ENCODE results near the gene SMR3B.

SMR3B gene

GRCh38 chr4:70382691-70383181, at the start of gene SMR3B:
TSS of gene SMR3B (plus strand) at chr4:70383131. CDS start at chr4:70384511, 1,380 bp downstream.
- H3K36me3 ChIP-seq (ENCODE audit: control insufficient read depth, insufficient read depth, low read length, severe bottlenecking), result no peaks in the 10 kb centered on the region
- no peak within 1 kb of the TSS for H3K9ac ChIP-seq (ENCODE audit: low read length)
- no peak within 1 kb of the TSS for H3K4me3 ChIP-seq (ENCODE audit: low read length)
- no peaks in the 10 kb centered on the region for H3K9me3 ChIP-seq (ENCODE audit: control insufficient read depth, low read length)
- no peaks in the 10 kb centered on the region for H3K4me1 ChIP-seq (ENCODE audit: control insufficient read depth, insufficient read depth, low read length)
- DNase-seq (ENCODE audit: low read depth), result no peak
- H3K27me3 ChIP-seq (replicated peaks; ENCODE audit: control insufficient read depth, insufficient read depth, low read length), result no peaks in the 10 kb centered on the region

- no peaks in the 10 kb centered on the region for H3K27me3 ChIP-seq (replicated peaks; ENCODE audit: control insufficient read depth, insufficient read depth, low read length)
Observed at GRCh38 chr4:70334681-70335080, 48.2 kb upstream of the SMR3B start, which contains the start of gene CABS1. TSS of gene CABS1 (plus strand) at chr4:70334981. CDS start at chr4:70335040, 59 bp downstream.

GRCh38 chr4:70336043-70336442, 46.9 kb upstream of the SMR3B start:
- Histone ChIP-seq H3K36me3 (ENCODE audit: control insufficient read depth, insufficient read depth, low read length, severe bottlenecking) (no peaks in the 10 kb centered on the region), H3K4me3 (ENCODE audit: low read length) (no peak overlapping the region), H3K27me3 (replicated peaks; ENCODE audit: control insufficient read depth, insufficient read depth, low read length) (no peaks in the 10 kb centered on the region), H3K9me3 (ENCODE audit: control insufficient read depth, low read length) (no peaks in the 10 kb centered on the region), H3K9ac (ENCODE audit: low read length) (no peak overlapping the region), H3K4me1 (ENCODE audit: control insufficient read depth, insufficient read depth, low read length) (no peaks in the 10 kb centered on the region)
- no peak for DNase-seq (ENCODE audit: low read depth)

More at GRCh38 chr4:70334681-70335080, 48.2 kb upstream of the SMR3B start, which contains the start of gene CABS1:
- Histone ChIP-seq H3K4me3 (ENCODE audit: low read length) (no peak within 1 kb of the TSS), H3K36me3 (ENCODE audit: control insufficient read depth, insufficient read depth, low read length, severe bottlenecking) (no peaks in the 10 kb centered on the region), H3K4me1 (ENCODE audit: control insufficient read depth, insufficient read depth, low read length) (no peaks in the 10 kb centered on the region), H3K9me3 (ENCODE audit: control insufficient read depth, low read length) (no peaks in the 10 kb centered on the region), H3K9ac (ENCODE audit: low read length) (no peak within 1 kb of the TSS)
- no peak for DNase-seq (ENCODE audit: low read depth)

GRCh38 chr4:70337886-70338420, 45.0 kb upstream of the SMR3B start:
- Histone ChIP-seq H3K9me3 (ENCODE audit: control insufficient read depth, low read length) (no peaks in the 10 kb centered on the region), H3K27me3 (replicated peaks; ENCODE audit: control insufficient read depth, insufficient read depth, low read length) (no peaks in the 10 kb centered on the region), H3K4me1 (ENCODE audit: control insufficient read depth, insufficient read depth, low read length) (no peaks in the 10 kb centered on the region), H3K4me3 (ENCODE audit: low read length) (no peak overlapping the region), H3K9ac (ENCODE audit: low read length) (no peak overlapping the region), H3K36me3 (ENCODE audit: control insufficient read depth, insufficient read depth, low read length, severe bottlenecking) (no peaks in the 10 kb centered on the region)
- no peak for DNase-seq (ENCODE audit: low read depth)

GRCh38 chr4:70356185-70356584, 26.7 kb upstream of the SMR3B start:
- no peaks in the 10 kb centered on the region for H3K4me1 ChIP-seq (ENCODE audit: control insufficient read depth, insufficient read depth, low read length)
- DNase-seq (ENCODE audit: low read depth), result no peak
- no peaks in the 10 kb centered on the region for H3K9me3 ChIP-seq (ENCODE audit: control insufficient read depth, low read length)
- no peak overlapping the region for H3K9ac ChIP-seq (ENCODE audit: low read length)
- H3K36me3 ChIP-seq (ENCODE audit: control insufficient read depth, insufficient read depth, low read length, severe bottlenecking), result no peaks in the 10 kb centered on the region
- H3K4me3 ChIP-seq (ENCODE audit: low read length), result no peak overlapping the region
- H3K27me3 ChIP-seq (replicated peaks; ENCODE audit: control insufficient read depth, insufficient read depth, low read length), result no peaks in the 10 kb centered on the region

GRCh38 chr4:70359115-70359661, 23.7 kb upstream of the SMR3B start:
- no peak overlapping the region for H3K9ac ChIP-seq (ENCODE audit: low read length)
- H3K36me3 ChIP-seq (ENCODE audit: control insufficient read depth, insufficient read depth, low read length, severe bottlenecking), result no peaks in the 10 kb centered on the region
- no peak overlapping the region for H3K4me3 ChIP-seq (ENCODE audit: low read length)
- DNase-seq (ENCODE audit: low read depth), result no peak
- H3K9me3 ChIP-seq (ENCODE audit: control insufficient read depth, low read length), result no peaks in the 10 kb centered on the region
- H3K4me1 ChIP-seq (ENCODE audit: control insufficient read depth, insufficient read depth, low read length), result no peaks in the 10 kb centered on the region
- no peaks in the 10 kb centered on the region for H3K27me3 ChIP-seq (replicated peaks; ENCODE audit: control insufficient read depth, insufficient read depth, low read length)

GRCh38 chr4:70360460-70360859, 22.5 kb upstream of the SMR3B start, which contains the start of gene SMR3A:
TSS of gene SMR3A (plus strand) at chr4:70360760. CDS start at chr4:70362116, 1,356 bp downstream.
- H3K27me3 ChIP-seq (replicated peaks; ENCODE audit: control insufficient read depth, insufficient read depth, low read length), result no peaks in the 10 kb centered on the region
- H3K36me3 ChIP-seq (ENCODE audit: control insufficient read depth, insufficient read depth, low read length, severe bottlenecking), result no peaks in the 10 kb centered on the region
- no peak within 1 kb of the TSS for H3K9ac ChIP-seq (ENCODE audit: low read length)
- H3K4me1 ChIP-seq (ENCODE audit: control insufficient read depth, insufficient read depth, low read length), result peaks cover 3% of the 10 kb centered on the region
- DNase-seq (ENCODE audit: low read depth), result no peak
- H3K9me3 ChIP-seq (ENCODE audit: control insufficient read depth, low read length), result no peaks in the 10 kb centered on the region
- no peak within 1 kb of the TSS for H3K4me3 ChIP-seq (ENCODE audit: low read length)

- H3K4me3 ChIP-seq (ENCODE audit: low read length), result no peak overlapping the region
- H3K9me3 ChIP-seq (ENCODE audit: control insufficient read depth, low read length), result no peaks in the 10 kb centered on the region
- no peak overlapping the region for H3K9ac ChIP-seq (ENCODE audit: low read length)
- no peaks in the 10 kb centered on the region for H3K36me3 ChIP-seq (ENCODE audit: control insufficient read depth, insufficient read depth, low read length, severe bottlenecking)
- H3K4me1 ChIP-seq (ENCODE audit: control insufficient read depth, insufficient read depth, low read length), result peaks cover 14% of the 10 kb centered on the region
- DNase-seq (ENCODE audit: low read depth), result no peak
- no peaks in the 10 kb centered on the region for H3K27me3 ChIP-seq (replicated peaks; ENCODE audit: control insufficient read depth, insufficient read depth, low read length)
Observed at GRCh38 chr4:70364002-70364401, 18.9 kb upstream of the SMR3B start.

GRCh38 chr4:70365479-70365878, 17.5 kb upstream of the SMR3B start:
- H3K4me3 ChIP-seq (ENCODE audit: low read length), result no peak overlapping the region
- H3K9ac ChIP-seq (ENCODE audit: low read length), result no peak overlapping the region
- no peaks in the 10 kb centered on the region for H3K36me3 ChIP-seq (ENCODE audit: control insufficient read depth, insufficient read depth, low read length, severe bottlenecking)
- DNase-seq (ENCODE audit: low read depth), result no peak
- H3K9me3 ChIP-seq (ENCODE audit: control insufficient read depth, low read length), result no peaks in the 10 kb centered on the region
- H3K4me1 ChIP-seq (ENCODE audit: control insufficient read depth, insufficient read depth, low read length), result peaks cover 14% of the 10 kb centered on the region
- H3K27me3 ChIP-seq (replicated peaks; ENCODE audit: control insufficient read depth, insufficient read depth, low read length), result no peaks in the 10 kb centered on the region

GRCh38 chr4:70367813-70368212, 15.1 kb upstream of the SMR3B start:
- Histone ChIP-seq H3K4me3 (ENCODE audit: low read length) (no peak overlapping the region), H3K27me3 (replicated peaks; ENCODE audit: control insufficient read depth, insufficient read depth, low read length) (no peaks in the 10 kb centered on the region), H3K9ac (ENCODE audit: low read length) (no peak overlapping the region), H3K9me3 (ENCODE audit: control insufficient read depth, low read length) (no peaks in the 10 kb centered on the region), H3K4me1 (ENCODE audit: control insufficient read depth, insufficient read depth, low read length) (peaks cover 14% of the 10 kb centered on the region), H3K36me3 (ENCODE audit: control insufficient read depth, insufficient read depth, low read length, severe bottlenecking) (no peaks in the 10 kb centered on the region)
- DNase-seq (ENCODE audit: low read depth), result no peak

GRCh38 chr4:70371987-70372386, 10.9 kb upstream of the SMR3B start:
- Histone ChIP-seq H3K9me3 (ENCODE audit: control insufficient read depth, low read length) (no peaks in the 10 kb centered on the region), H3K9ac (ENCODE audit: low read length) (no peak overlapping the region), H3K27me3 (replicated peaks; ENCODE audit: control insufficient read depth, insufficient read depth, low read length) (no peaks in the 10 kb centered on the region), H3K36me3 (ENCODE audit: control insufficient read depth, insufficient read depth, low read length, severe bottlenecking) (no peaks in the 10 kb centered on the region), H3K4me1 (ENCODE audit: control insufficient read depth, insufficient read depth, low read length) (peaks cover 6% of the 10 kb centered on the region), H3K4me3 (ENCODE audit: low read length) (no peak overlapping the region)
- DNase-seq (ENCODE audit: low read depth), result no peak

Measured in adipocyte (in vitro differentiated cells).